ENCODE measurements around the gene MRC2.

The MRC2 gene

DNA sequence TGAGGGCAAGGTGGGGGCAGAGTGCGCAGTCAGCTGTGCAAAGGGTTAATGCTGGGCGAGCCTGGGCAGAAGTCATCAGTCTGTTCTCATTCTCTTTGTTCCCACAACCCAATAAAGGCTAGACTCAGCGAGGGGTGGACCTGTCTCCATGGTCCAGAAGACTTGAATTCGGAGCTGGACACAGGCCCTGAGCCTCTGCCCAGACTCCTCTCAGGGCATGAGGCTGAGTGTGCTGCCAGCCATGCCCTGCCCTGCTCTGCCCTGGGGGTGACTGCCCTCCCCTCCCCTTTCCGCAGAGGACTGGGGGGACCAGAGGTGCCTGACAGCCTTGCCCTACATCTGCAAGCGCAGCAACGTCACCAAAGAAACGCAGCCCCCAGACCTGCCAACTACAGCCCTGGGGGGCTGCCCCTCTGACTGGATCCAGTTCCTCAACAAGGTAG is 54.5 kb downstream of the MRC2 start:
- Histone ChIP-seq H3K27ac (no peak overlapping the region), H3K27me3 (replicated peaks) (no peaks in the 10 kb centered on the region), H3K4me3 (ENCODE audit: low read depth, low read length) (no peak overlapping the region), H3K36me3 (replicated peaks) (peaks cover 95% of the 10 kb centered on the region)
- in situ Hi-C loops (cut with HindIII; ENCODE audit: low pct_ligation_motif_present, low sequenced_read_pairs) = no loop called here
- TF ChIP-seq, protein P1, sequence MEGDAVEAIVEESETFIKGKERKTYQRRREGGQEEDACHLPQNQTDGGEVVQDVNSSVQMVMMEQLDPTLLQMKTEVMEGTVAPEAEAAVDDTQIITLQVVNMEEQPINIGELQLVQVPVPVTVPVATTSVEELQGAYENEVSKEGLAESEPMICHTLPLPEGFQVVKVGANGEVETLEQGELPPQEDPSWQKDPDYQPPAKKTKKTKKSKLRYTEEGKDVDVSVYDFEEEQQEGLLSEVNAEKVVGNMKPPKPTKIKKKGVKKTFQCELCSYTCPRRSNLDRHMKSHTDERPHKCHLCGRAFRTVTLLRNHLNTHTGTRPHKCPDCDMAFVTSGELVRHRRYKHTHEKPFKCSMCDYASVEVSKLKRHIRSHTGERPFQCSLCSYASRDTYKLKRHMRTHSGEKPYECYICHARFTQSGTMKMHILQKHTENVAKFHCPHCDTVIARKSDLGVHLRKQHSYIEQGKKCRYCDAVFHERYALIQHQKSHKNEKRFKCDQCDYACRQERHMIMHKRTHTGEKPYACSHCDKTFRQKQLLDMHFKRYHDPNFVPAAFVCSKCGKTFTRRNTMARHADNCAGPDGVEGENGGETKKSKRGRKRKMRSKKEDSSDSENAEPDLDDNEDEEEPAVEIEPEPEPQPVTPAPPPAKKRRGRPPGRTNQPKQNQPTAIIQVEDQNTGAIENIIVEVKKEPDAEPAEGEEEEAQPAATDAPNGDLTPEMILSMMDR (IDR thresholded peaks at IDR 0.05; ENCODE audit: low read depth, low read length, missing control alignments) = no peak
- no peak for DNase-seq

DNA sequence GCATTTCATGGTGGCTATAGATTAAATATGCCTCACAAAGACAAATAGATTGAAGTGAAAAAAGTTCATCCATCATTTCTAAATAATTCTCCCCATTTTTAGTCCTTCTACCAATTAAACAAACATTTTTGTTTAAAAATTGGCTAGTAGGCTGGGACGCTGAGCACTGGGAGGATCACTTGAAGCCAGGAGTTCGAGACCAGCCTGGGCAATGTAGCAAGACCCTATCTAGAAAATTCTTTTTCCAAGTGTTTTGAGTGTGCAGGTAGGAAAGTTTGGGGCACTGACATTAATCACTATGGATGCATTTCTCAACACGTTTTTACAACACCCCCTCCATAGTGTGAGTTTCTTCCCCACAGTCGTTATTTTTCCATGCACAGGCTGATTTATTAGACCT is 56.7 kb downstream of the MRC2 start:
- TF ChIP-seq, protein P1 (IDR thresholded peaks at IDR 0.05; ENCODE audit: low read depth, low read length, missing control alignments) = no peak
- no peak overlapping the region for H3K4me3 ChIP-seq (ENCODE audit: low read depth, low read length)
- H3K27me3 ChIP-seq (replicated peaks) = no peaks in the 10 kb centered on the region
- H3K27ac ChIP-seq = no peak overlapping the region
- H3K36me3 ChIP-seq (replicated peaks) = peaks cover 94% of the 10 kb centered on the region
- DNase-seq = no peak
- in situ Hi-C loops (cut with HindIII; ENCODE audit: low pct_ligation_motif_present, low sequenced_read_pairs) = no loop called here

DNA sequence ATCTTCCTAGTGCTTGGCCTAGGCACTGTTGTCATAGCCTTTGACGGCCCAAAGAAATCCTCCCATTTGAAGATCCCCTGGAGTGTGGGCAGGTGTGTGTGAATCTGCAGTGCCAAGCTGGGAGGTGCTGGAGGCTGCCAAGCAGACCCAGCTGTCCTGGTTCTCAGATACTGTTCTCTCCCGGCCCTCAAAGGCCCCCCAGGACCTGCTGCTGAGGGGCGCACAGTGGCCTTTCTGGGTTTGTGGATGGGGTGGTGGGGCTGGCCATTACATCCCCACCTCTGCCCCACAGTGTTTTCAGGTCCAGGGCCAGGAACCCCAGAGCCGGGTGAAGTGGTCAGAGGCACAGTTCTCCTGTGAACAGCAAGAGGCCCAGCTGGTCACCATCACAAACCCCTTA is 60.5 kb downstream of the MRC2 start:
- peaks cover 94% of the 10 kb centered on the region for H3K36me3 ChIP-seq (replicated peaks)
- in situ Hi-C loops (cut with HindIII; ENCODE audit: low pct_ligation_motif_present, low sequenced_read_pairs) = no loop called here
- TF ChIP-seq, protein P1 (IDR thresholded peaks at IDR 0.05; ENCODE audit: low read depth, low read length, missing control alignments) = no peak

DNA sequence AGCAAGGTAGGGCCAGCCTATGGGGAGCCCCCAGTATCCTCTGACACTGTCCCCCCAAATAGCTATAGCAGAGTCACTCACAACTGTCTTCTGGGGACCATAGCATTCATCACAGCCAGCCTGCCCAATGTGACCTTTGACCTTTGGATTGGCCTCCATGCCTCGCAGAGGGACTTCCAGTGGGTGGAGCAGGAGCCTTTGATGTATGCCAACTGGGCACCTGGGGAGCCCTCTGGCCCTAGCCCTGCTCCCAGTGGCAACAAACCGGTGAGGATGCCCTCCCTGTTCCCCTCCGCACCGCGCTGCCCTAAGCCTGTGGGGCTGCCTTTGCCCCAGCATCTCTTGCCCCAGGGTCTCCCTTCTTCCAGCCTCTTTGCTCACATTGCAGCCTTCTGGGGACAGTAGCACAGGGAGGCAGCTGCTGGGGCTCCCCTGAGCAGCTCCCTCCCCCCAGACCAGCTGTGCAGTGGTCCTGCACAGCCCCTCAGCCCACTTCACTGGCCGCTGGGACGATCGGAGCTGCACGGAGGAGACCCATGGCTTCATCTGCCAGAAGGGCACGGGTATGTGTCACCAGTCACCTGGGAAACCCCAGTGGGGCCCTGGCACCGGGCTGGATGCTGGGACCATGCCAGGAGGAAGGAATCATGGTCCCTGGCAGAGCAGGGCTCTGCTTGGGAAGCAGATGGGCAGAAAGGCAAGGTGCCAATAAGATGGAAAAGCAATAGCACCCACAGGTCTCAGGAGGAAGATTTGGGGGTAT is 61.1 kb downstream of the MRC2 start:
- Histone ChIP-seq H3K4me3 (ENCODE audit: low read depth, low read length) (no peak overlapping the region), H3K36me3 (replicated peaks) (peaks cover 93% of the 10 kb centered on the region), H3K27me3 (replicated peaks) (no peaks in the 10 kb centered on the region), H3K27ac (no peak overlapping the region)
- in situ Hi-C loops (cut with HindIII; ENCODE audit: low pct_ligation_motif_present, low sequenced_read_pairs) = no loop called here
- TF ChIP-seq, protein P1 (IDR thresholded peaks at IDR 0.05; ENCODE audit: low read depth, low read length, missing control alignments) = no peak
- DNase-seq = no peak

More for the DNA sequence above, 60.5 kb downstream of the MRC2 start:
- no peak overlapping the region for H3K27ac ChIP-seq
- no peak overlapping the region for H3K4me3 ChIP-seq (ENCODE audit: low read depth, low read length)
- DNase-seq = no peak
- no peaks in the 10 kb centered on the region for H3K27me3 ChIP-seq (replicated peaks)

DNA sequence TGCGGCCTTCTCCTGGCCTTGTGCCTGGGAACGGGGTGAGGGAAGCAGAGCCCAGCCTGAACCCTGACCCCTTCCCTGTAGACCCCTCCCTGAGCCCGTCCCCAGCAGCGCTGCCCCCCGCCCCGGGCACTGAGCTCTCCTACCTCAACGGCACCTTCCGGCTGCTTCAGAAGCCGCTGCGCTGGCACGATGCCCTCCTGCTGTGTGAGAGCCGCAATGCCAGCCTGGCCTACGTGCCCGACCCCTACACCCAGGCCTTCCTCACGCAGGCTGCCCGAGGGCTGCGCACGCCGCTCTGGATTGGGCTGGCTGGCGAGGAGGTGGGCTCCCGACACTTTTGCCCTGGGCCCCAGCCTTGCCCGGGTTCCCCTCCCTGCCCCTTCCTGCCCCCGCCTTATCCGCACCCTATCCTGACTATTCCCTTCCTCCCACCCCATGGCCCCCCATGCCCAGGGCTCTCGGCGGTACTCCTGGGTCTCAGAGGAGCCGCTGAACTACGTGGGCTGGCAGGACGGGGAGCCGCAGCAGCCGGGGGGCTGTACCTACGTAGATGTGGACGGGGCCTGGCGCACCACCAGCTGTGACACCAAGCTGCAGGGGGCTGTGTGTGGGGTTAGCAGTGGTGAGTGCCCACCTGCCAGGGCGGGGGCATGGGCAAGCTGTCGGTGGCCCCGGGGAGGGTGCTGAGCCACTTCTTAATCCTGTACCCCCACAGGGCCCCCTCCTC is 62.1 kb downstream of the MRC2 start:
- no peak for DNase-seq
- in situ Hi-C loops (cut with HindIII; ENCODE audit: low pct_ligation_motif_present, low sequenced_read_pairs) = no loop called here
- TF ChIP-seq, protein P1 (IDR thresholded peaks at IDR 0.05; ENCODE audit: low read depth, low read length, missing control alignments) = no peak
- Histone ChIP-seq H3K36me3 (replicated peaks) (peaks cover 89% of the 10 kb centered on the region), H3K4me3 (ENCODE audit: low read depth, low read length) (no peak overlapping the region), H3K27ac (no peak overlapping the region), H3K27me3 (replicated peaks) (no peaks in the 10 kb centered on the region)

Data from brain microvascular endothelial cell (primary cell).